NCI-H82 treated with DMSO at 0.1 percent for 48 hours (cell line): Measurements from ENCODE around the gene NUMA1.
A peak's percentile ranks its signal among the peaks of the same experiment; 100 is the strongest.

ENCODE experiments used
- DNase-seq: peaks from one replicate; lab custom pipeline; 2025; ENCODE audit not compliant: unreplicated experiment; lab: John Stamatoyannopoulos, UW

NUMA1 gene

GRCh38 chr11:72080326-72081183 lies at the start of gene NUMA1, which contains the start of gene LRRC51:
Gene NUMA1 (minus strand): TSS chr11:72080542. CDS start chr11:72035943, 44,599 bp downstream.
Gene LRRC51 (plus strand): TSS chr11:72080850. CDS start chr11:72089084, 8,234 bp downstream.
- DNase-seq: peak; percentile 99

- no peak for DNase-seq
Observed at GRCh38 chr11:72129381-72129780, 49.0 kb upstream of the NUMA1 start.

- no peak for DNase-seq
Observed at GRCh38 chr11:72127923-72128322, 47.6 kb upstream of the NUMA1 start.

GRCh38 chr11:72125956-72126355 lies 45.6 kb upstream of the NUMA1 start:
- no peak for DNase-seq

- DNase-seq: no peak
Observed at GRCh38 chr11:72124046-72124445, 43.7 kb upstream of the NUMA1 start.

GRCh38 chr11:72123117-72123653 lies 42.8 kb upstream of the NUMA1 start:
- DNase-seq: no peak

- no peak for DNase-seq
Observed at GRCh38 chr11:72122607-72123006, 42.3 kb upstream of the NUMA1 start.

- no peak for DNase-seq
Observed at GRCh38 chr11:72120930-72121329, 40.6 kb upstream of the NUMA1 start.

GRCh38 chr11:72119198-72119597 lies 38.9 kb upstream of the NUMA1 start:
- DNase-seq: no peak

GRCh38 chr11:72116019-72116755 lies 35.8 kb upstream of the NUMA1 start:
- DNase-seq: no peak

- DNase-seq: no peak
Observed at GRCh38 chr11:72114570-72114969, 34.2 kb upstream of the NUMA1 start.

GRCh38 chr11:72112978-72113808 lies 32.9 kb upstream of the NUMA1 start:
- DNase-seq: no peak

GRCh38 chr11:72112143-72112977 lies 32.0 kb upstream of the NUMA1 start, which contains the start of gene ANAPC15:
Gene ANAPC15 (minus strand): TSS chr11:72112695. CDS start chr11:72111276, 1,419 bp downstream.
- DNase-seq: peak; percentile 99

GRCh38 chr11:72111300-72112142 lies 31.2 kb upstream of the NUMA1 start:
- DNase-seq: no peak

- no peak for DNase-seq
Observed at GRCh38 chr11:72105888-72106287, 25.5 kb upstream of the NUMA1 start, which contains the start of gene TOMT. Gene TOMT (plus strand): TSS chr11:72105924. CDS start chr11:72105952, 28 bp downstream.

GRCh38 chr11:72103754-72104167 lies 23.4 kb upstream of the NUMA1 start:
- DNase-seq: no peak

- DNase-seq: peak; percentile 89
Observed at GRCh38 chr11:72102946-72103753, 22.8 kb upstream of the NUMA1 start, which contains the start of gene LAMTOR1. Gene LAMTOR1 (minus strand): TSS chr11:72103297. CDS start chr11:72103224, 73 bp downstream.

GRCh38 chr11:72102631-72102945 lies 22.2 kb upstream of the NUMA1 start:
- no peak for DNase-seq
